ENCODE data around the gene SARDH.

- TF ChIP-seq CTCF (IDR thresholded peaks at IDR 0.05; ENCODE audit: low read length): no peak
- no peak for TF ChIP-seq EZH2 (IDR thresholded peaks at IDR 0.05; ENCODE audit: borderline replicate concordance, low read length)
These were observed 93.0 kb downstream of the SARDH start for GRCh38 chr9:133645021-133645765.
